NOMO-1 treated with dmso at 0.1 percent for 144 hours (cell line): Measurements from ENCODE around the gene SH3RF3.

Experiments used
- DNase-seq: peaks from one replicate; lab custom pipeline; 2025; ENCODE audit not compliant: unreplicated experiment; lab: John Stamatoyannopoulos, UW

The SH3RF3 gene

DNA sequence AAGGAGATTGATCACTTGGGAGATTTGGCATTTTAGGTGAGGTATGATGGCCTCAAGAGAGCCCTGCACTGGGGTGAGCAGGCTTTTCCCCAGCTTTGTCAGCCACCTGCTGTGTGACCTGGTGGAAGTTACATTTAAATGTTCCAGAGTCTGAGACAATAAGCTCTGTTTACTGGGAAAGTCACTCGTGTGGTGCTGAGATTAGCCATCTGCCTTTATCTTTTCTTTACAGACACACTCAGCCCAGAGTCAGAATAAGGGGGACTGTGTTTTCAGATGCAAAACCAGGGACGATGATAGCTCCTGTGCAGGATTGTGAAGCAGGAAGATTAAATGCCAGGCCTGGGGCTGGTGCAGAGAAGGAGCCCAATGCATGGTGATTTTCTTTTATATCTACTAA is 47.9 kb downstream of the SH3RF3 start:
- DNase-seq = no peak

DNA sequence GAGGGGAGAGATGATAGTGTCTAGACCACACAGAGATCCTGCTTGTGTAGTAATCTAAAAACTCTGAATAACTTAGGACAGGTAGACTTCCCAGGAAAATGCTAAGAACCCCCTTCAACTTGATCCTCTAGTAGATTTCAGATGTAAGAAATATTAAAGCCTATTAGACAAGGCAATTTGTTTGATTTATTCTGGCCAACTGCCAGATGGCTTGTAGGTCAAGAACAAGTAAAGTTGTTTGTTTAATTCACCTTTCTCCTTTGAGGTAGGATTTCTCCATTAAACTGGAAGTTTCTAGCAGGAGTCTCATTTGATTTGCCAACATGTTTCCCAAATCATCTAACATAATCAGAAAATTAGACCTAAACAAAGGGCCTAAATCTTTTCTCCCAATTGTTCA is 48.6 kb downstream of the SH3RF3 start:
- DNase-seq = no peak

DNA sequence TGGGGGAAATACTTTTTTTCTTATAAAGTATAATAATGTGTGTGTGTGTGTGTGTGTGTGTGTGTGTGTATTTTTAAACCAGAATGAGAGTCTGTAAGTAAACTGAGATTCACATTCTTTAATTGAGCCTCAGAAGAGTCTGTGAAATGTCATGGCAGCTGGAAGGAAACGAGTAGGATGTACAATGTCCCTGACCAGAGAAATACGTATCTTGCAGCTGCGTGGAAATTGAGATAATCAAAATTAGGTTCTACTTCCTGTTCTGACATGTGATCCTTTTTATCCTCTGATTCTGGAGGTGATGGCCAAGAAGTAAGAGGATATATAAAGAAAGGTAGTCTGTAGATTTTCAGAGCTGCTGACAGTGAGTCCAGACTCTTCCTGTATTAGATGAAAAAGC is 50.0 kb downstream of the SH3RF3 start:
- DNase-seq = no peak

DNA sequence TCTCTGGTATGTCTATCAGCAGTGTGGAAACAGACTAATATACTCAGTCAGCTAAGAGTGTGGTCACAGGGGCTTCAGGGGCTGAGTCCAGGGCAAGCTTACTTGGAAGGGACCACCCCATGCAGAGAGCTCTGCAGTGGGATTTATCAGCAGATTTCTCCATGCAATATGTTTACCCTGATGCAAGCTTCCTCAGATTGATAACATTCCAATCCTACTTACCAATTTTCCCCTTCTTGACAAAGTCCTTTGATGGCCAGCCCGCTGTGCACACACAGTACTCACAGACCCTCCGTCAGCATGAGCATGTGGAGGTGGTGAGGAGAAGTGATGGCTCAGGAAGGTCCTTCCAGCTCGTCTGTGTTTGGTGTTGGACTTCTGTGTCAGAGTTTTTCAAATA is 51.8 kb downstream of the SH3RF3 start:
- no peak for DNase-seq

DNA sequence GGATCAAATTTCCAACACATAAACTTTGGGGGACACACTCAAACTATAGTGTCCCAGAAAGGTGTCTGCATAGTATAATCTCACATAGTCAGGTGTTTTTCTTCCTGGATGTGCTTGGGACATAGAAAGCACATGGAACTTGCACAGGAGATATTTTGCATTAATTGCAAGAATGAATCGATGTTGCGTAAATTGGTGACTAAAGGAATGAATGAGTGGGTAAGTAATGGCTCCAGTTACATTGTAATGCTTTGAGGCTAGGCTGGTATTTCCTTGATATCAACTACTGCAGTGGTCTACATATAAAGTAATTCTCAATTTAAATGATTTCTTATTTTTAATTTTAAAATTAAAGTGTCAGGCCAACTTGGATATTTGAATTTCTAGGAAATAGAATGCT is 53.4 kb downstream of the SH3RF3 start:
- DNase-seq = no peak

DNA sequence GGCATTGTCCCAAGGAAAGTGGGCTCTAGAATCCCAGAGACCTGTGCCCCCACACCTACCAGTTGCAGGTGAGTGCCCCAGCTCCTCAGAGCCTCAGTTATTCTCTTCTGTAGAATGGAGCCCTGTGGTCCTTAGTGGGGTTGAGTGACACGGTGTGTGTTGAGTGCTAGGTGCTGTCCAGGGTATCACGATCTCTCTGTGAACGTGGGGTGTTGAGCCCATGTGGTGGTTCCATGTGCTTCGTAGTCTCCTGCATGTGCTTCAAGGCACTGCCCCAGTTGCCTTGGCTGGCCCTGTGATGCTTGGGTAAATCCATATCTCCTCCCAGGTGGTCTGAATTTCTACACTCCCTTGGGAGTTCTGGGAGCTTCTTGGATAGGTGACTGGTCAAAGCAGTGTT is 54.9 kb downstream of the SH3RF3 start:
- no peak for DNase-seq

DNA sequence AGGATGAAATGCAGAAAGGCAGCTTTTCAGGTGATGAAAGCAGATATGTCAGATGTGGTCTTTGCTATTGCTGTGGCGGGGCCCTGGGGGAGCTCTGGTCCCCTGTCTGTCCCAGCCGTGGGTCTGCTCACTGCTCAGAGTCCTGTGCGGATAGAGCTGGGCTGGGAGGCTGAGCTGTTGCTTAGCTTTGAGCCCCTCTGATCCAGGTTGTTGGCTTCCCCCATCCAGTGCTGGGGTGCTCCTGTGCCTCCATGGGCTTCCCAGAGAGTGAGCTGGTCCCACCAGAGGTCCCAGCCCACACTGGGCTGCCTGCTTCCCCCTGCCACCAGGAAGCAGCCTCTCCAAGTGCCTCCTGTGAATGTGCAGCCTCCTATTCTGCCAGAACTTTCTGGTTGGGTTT is 55.4 kb downstream of the SH3RF3 start:
- DNase-seq = no peak

DNA sequence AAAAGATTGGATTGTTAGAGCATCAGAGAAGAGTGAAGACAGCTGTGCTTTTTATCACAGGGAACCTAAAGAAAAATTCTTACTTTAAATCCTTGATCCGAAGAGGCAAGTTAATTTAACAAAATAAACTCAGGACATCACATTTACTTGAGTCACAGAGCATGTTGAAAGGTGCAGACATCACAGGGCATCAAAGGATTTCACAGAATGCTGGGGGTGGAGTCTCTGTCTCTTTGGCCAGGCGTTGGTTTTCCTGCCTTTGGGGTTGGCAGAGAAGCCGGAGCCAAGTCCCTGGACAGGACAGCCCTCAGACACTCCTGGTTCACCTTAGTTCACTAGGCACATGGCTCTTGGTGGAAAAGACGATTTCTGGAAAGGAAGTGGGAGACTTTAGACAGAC is 56.3 kb downstream of the SH3RF3 start:
- no peak for DNase-seq

DNA sequence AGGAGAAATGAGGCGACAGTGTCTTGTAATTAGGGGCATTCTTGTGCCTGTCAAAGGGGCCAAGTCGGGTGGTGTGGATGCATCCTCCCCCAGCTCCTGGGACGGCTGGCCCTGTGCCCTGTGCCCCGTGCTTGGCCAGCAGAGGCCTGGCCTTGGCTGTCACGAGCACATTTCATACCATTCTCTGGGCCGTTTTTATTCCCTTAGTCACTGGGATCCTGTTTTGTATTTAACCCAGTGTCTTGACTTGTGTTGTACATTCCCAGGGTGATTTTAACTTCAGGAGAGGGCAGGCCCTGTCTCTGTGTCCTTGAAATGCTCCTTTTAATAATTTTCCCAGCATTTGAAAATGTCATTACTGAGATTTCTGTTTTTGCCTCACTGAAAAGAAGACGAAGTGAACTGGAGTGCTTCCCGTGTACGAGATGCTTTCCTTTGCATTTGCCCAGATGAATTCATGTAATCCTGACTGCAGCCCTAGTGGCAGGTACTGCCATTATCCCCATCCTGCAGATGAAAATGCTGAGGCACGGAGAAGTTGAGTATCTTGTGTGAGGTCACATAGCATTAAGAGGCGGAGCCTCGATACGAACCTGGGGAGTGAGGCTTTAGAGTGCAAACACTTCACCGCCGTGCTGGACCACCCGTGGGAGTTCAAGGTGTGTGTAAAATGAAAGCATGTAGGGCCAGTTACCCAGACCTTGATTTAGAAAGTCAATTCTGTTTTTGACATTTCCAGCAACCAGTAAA is 57.0 kb downstream of the SH3RF3 start:
- DNase-seq = no peak

DNA sequence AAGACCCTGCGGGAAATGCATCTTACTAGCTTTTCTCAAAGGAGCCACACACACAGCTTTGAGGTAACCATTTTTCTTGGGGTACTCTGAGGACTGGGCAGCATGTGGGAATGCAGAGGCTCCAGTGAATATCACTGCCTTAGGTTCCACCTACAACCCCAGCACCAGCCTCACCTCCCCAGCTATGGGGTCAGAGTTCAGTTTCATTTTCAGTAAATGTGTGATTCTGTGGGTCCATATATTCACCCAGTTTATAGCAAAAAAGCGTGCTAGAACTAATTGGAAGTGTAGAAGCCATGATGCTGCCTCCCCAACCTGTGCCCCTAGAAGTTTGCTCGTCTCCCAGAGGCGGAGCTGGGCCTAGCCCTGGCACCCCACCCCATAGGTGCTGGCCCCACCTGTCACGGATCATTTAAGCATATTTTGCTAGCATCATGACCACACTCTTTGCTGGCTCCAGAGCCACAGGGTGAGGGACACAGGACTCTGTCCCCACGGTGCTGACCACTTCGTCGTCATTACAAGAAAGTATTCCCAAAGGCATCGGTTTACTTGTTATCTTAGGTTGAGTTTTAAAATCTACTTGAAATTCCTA is 57.7 kb downstream of the SH3RF3 start:
- no peak for DNase-seq

DNA sequence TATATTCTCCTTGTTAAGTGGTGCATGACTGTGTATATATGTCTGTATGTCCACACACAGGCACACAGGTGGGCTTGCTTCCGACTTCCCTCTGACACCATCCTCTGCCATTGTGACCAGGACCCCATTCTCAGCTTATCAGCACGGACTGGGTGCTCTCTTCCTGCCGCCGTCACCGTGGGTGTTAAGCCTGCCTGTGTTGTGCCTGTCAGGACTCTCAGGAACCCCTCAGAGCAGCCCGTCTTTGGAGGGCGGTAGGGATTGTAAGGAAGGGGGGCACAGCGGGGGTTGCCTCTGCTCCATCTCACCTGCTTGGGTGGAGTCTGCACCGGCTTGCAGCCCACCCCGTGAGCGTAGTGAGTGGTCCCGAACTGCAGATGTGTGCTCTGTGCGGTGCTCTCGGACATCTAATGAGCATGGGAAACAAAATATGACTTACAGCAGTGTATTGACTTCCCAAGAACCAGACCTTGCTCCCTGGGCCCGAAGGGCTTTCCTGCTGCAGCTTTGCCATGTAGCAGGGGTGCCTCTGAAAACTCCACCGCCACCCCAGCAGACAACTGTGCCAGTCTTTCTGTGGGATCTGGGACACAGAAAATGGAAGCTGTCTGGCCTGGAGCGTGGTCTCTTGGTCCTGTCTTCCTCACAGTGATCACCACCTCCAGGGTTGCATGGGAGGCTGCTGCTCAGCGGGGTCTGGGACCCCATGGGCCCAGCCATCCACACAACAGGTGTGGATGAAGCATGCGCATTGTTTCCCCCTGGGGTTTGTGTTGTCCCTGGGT is 58.9 kb downstream of the SH3RF3 start:
- DNase-seq = no peak

DNA sequence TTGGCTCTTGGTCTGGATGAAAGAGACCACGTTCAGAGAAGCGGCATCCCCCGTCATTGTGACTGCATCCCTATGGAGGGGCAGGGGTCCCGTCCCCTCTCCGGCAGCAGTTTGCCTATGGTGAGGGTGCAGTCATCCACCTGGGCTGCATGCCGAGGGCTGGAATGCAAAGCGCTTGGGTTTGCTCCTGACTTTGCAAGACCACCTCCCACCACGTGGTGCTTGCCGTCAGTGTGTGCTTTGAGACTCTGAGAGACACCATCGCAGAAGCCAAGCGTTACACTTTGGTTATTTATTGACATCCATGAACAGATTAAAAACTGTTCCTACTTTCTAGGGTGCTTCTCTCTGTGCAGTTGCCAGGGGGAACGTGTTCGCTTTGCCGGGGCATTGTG is 59.5 kb downstream of the SH3RF3 start:
- DNase-seq = no peak

DNA sequence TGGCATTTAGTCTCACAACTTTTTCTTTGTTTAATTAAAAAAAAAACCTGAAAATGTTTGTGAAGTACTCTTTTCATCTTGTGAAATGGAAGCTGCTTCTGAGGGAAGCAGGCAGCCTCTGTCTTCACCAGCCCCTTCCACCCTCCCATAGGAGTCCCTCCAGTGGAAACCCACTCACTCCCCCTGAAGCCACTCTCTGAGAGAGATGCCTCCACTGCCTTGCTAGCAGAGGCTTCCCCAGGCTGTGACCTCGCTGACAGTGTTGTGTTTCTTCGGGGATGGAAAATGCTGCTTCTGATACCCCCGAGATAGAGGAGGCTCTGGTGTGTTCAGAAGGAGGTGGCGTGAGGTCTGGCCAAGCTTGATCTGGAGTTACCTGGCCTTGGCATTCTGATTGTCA is 59.9 kb downstream of the SH3RF3 start:
- DNase-seq = no peak

DNA sequence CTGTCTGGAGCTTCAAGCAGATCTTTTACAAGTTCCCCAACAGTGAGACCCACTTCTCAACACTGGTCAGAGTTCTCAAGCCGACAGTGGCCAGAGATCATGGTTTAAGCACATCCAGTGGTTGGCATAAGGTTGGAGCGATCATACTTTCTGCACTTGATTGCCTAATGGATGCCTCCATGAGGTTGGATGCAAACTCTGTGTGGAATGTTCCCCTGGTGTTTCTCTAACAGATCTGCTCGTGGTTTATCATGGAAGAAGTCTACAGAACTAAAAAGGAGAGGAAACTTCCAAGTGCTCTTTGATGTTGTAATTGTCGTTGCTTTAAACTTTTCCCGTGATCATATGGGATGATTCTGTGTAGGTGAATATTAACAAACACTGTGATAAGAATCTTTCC is 60.7 kb downstream of the SH3RF3 start:
- DNase-seq = no peak

DNA sequence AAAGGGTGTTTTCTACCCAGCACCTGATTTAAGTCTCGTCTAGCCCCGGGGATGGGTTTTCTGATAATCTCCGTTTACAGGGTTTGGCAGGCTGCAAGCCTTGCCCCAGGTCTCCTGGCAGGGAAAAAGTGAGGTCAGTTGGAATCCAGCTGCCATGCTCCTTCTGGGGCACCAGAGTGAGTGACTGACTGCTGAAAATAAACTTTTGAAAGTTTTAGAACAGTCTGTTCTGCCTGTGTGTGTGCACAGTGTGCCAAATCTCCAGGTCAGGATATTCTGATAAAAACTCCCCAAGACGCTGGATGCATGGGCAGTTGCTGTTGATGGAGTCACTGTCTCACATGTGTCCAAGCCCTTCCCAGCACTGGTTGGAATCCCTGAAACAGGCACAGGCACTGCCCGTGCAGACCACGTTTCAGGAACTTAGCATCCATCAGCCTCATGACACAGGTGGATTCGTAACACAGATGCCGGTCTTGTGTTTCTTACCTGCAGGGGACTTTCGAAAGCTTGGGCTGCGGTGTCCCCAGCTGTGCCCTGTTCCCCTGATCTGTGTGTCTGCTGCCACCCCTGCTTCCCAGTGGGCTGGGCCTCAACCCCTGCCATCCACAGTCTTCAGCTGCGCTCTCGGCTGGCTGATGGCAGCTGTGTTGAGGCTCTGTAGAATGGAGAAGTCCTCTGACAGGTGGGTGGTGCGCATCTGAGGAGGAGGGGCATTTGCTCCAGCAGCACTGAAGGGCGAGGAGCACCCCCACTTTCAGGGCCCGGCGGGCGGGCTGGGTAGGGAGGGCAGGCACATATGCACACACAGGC is 65.0 kb downstream of the SH3RF3 start:
- no peak for DNase-seq

DNA sequence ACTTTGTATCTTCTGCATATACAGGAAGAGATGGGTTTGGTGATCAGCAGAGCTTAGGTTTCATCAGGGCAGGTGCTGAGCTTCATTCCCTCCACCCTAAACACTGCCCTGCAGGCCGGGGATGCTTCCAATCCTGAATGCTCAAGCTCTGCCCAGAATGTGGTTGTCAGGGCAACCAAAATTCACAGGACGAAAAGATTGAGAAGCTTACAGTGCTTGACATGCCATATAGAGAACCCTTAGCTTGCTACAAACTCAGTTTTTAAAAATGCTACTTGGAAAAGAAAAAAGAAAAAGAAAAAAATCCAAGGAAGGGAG is 65.6 kb downstream of the SH3RF3 start:
- no peak for DNase-seq

DNA sequence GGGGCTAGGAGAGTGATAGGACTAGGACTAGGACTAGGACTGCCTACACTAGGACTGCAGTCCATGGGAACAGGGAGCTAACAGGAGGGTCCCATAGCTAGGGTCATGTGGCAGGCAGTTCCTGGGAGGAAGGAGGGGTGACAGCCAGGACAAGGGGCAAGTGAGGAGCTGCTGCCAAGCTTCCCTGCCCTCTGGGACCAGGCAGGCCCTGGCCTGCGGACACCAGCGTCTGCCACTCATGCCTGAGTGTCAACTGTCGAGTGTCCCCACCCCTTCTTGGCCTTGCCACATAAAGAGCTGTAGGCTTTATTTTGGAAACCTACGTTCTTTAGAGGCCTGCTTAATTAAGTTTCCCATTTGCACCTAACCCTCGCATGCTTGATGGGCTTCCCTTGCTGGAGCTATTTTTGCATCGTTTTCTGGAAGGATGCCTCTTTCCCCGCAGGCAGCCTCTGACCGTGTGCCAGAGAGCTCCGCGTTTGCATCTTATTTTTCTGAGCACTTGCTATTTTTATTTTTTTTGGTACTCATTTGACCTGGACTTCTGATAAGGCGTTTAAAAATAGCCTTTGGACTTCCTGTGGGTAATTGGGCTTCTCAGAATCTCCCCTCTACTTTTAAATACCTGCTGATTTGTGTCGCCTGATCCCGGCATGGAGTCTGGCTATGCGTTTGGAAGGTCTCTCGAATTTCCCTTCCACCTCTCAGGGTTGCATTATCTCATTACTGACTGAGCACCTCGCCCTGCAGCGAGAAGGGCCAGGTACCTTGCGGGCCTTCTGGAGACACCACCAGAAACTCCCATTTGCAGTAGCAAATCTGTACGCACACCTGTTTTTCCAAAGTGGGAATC is 66.4 kb downstream of the SH3RF3 start:
- DNase-seq = no peak

DNA sequence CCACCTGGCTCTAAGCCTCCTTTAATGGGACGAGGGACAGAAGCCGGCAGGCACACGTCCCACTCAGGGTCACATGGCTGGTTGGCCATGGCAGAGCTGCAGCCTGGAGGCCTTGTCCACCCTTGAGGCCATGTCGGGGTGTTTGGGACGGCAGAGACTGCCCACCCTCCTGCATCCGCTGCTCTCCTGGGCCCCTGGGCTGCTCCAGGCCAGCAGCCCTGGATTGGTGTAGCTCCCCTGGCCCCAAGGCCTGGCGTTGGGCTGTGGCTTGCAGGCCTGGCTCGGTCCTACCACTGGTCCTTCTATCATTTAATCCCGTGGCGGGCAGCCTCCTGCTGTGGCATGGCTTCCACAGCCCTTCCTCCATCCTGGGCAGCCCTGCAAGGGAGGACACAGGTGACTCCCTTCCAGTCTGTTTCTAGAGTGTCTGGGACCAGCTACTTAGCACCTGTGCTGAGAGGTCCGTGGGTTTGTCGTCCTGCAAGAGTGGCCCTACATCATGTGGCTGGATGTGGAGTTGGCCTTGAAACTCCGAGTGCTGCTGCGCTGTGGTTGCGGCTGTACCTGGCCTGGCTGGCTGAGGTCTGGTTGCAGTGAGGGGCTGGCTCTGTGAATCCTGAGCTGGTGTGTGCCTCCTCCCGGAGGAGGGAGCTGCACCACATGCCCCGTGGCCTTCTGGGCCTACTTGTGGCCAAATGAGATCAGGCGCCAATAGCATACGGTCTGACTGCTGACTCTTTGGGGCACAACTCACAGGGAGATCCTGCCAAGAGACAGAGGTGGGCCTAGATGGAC is 67.3 kb downstream of the SH3RF3 start:
- no peak for DNase-seq

DNA sequence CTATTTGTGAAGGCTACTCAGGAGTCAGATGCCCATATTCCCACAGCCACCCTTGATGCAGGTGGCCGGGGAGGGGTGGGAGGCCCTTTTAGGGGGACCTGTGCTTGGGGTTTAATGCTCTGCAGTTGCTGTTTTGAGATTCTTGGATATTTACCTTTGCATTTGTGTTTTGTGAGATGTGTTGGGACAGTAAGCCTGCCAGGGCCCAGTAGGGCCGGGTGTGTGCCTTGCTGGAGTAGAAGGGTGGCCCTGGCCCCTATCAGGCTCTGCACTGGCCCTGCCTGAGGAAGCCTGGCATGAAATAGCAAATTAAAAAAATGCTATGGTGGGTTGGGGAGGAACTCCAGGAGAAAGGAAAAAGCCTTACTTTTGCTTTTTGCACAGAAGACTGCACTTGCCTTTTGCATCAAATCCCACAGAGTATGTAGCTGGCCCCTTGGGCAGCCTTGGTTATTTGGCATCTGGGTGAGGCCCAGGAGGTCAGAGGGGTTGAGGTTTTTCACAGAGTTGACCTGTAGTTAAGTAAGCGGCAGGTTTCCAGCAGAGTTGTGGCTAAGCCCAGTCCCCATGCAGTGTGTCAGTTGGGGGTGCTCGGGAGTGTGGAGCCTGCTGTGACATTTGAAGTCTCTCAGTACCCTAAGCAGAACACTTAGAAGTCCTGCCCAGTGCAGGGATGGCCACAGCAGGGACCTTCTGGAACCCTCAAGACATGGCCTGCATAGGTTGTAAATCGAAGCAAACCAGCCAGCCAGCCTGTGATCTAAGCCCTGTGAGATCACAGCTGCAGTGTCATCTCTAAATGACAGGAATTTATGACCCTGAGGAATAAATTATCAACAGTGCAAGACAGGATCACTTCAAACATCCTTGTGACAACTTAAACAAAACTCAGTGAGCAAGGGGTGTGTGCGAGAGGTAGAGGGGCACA is 68.8 kb downstream of the SH3RF3 start:
- no peak for DNase-seq
